Activated effector memory CD4-positive, alpha-beta T cell treated with Interleukin-2 at 50 U/mL for 16 hours (primary cell): Measurements from ENCODE around the gene TUBB8B.
"Not testable (repeated sequence)": the region's sequence is repeated elsewhere in the genome, so short reads cannot be mapped to it uniquely, and the experiment has no call there.

ENCODE experiments used
- DNase-seq: peaks from one replicate; pipeline ENCODE4 v3.0.0-alpha.2; 2020

The TUBB8B gene

GRCh38 chr18:11383-12274 is 37.8 kb downstream of the TUBB8B start:
- not testable (repeated sequence) for DNase-seq

GRCh38 chr18:10624-11184 is 38.7 kb downstream of the TUBB8B start:
- not testable (repeated sequence) for DNase-seq

GRCh38 chr18:9937-10336 is 39.5 kb downstream of the TUBB8B start:
- DNase-seq, result not testable (repeated sequence)
